ENCODE measurements around the gene DDA1. TPM values are rescaled to one million over a fixed set of nuclear protein-coding genes. Genes with fewer than 3 reads are reported as not detected.
A peak's percentile ranks its signal among the peaks of the same experiment; 100 is the strongest.

The DDA1 gene
- total and polyA plus RNA-seq, 9 of the 15 experiments (the other 6 are each of a cell fraction or from before 2014, with no cell fraction given), result 1.4 to 83.8 (median 33.8) TPM

GRCh38 chr19:17292301-17293074 lies 16.9 kb upstream of the DDA1 start:
- peak; percentile 91 for ATAC-seq
- Histone ChIP-seq H3K79me2 (ENCODE audit: control insufficient read depth, insufficient read depth, low read length) (peaks cover 12% of the 10 kb centered on the region), H3K4me1 (replicated peaks in 1 of 2; ENCODE audit: control insufficient read depth in 2 of 2, insufficient read depth in 2 of 2, low read length in 2 of 2) (peaks cover 12 to 45% of the 10 kb centered on the region in 2 experiments; a peak in 4 of 5 replicates), H3K4me3 (peak overlapping the region; percentile 62), H3K9me1 (ENCODE audit: control insufficient read depth, insufficient read depth, low read length) (peaks cover 7% of the 10 kb centered on the region), H3K4me2 (ENCODE audit: insufficient read depth, low read length) (peak overlapping the region; percentile 92), H3K36me3 (ENCODE audit: control insufficient read depth, insufficient read depth, low read length) (peaks cover 10% of the 10 kb centered on the region; the same call in 2 of the 3 replicates), H3K9ac (ENCODE audit: insufficient read depth in 1 of 2, low read depth in 2 of 2, low read length in 2 of 2) (peak overlapping the region; percentile 65 to 88), H4K20me1 (replicated peaks; ENCODE audit: control insufficient read depth, insufficient read depth, low read length) (no peaks in the 10 kb centered on the region), H3K27ac (ENCODE audit: extremely low read depth, low read depth, low read length) (peak overlapping the region; percentile 70), H3K9me3 (replicated peaks; ENCODE audit: control insufficient read depth, insufficient read depth, low read depth, low read length) (no peaks in the 10 kb centered on the region), H3K27me3 (ENCODE audit: control insufficient read depth in 2 of 2, insufficient read depth in 2 of 2, low read length in 2 of 2) (no peaks in the 10 kb centered on the region), H2AFZ (ENCODE audit: low read depth, low read length) (peak overlapping the region; percentile 94)
- ChIA-PET CTCF (ENCODE audit: low intra/inter-chr PET ratio) (interaction anchor here (0.7 to 1.4 kb wide), 5 partner anchors 11 to 157 kb away, joined by 3 to 7 read pairs (median 4); partner anchors contain the start of gene ABHD8), POLR2A (interaction anchor here (0.6 to 1.0 kb wide), 4 partner anchors 9 to 162 kb away, joined by 3 to 6 read pairs (median 6); partner anchors contain the start of genes ABHD8 and USE1)
- intact Hi-C loops (cut with micrococcal nuclease) (loop anchor here (2.0 to 5.0 kb wide), 3 partner anchors 42 to 395 kb away; partner anchors contain the start of gene ANO8), in situ Hi-C loops (cut with MboI) (loop anchor here (5.0 kb wide), 1 partner anchor 95 kb away; no protein-coding TSS in a partner anchor)
- peak; percentile 93 to 96 (median 96) for DNase-seq (ENCODE audit: extremely low read depth in 1 of 4, low spot score in 3 of 4)
- peak; percentile 89 for FAIRE-seq
- under 1% methylated on average over 26 of the region's 46 CpGs for WGBS (ENCODE audit: insufficient coverage, low coverage, missing lambda C conversion rate)
- TSS peak; percentile 63 for BruUV-seq (replicated peaks)
- peak in 1 of 2 experiments; percentile 68; a peak in 1 of 4 replicates for TF ChIP-seq HDAC1 (IDR thresholded peaks at IDR 0.05)
- TF ChIP-seq THRB (CRISPR knock-in tag; conservative IDR thresholded peaks at IDR 0.05), result no peak
- TF ChIP-seq C11orf30 (IDR thresholded peaks at IDR 0.05; ENCODE audit: low read depth), result no peak
- TF ChIP-seq NONO (IDR thresholded peaks at IDR 0.05; ENCODE audit: low read depth in 2 of 2, low read length in 1 of 2), result no peak
- no peak for TF ChIP-seq HMGXB4 (CRISPR knock-in tag; IDR thresholded peaks at IDR 0.05)
- no peak for TF ChIP-seq RBM25 (IDR thresholded peaks at IDR 0.05; ENCODE audit: low read depth, low read length, severe bottlenecking)
- no peak for TF ChIP-seq SNAPC5 (CRISPR knock-in tag; IDR thresholded peaks at IDR 0.05)
- no peak for TF ChIP-seq TEAD2 (tag; IDR thresholded peaks at IDR 0.05)
- no peak for TF ChIP-seq ZNF77 (CRISPR knock-in tag; IDR thresholded peaks at IDR 0.05)
- TF ChIP-seq FOXP1 (CRISPR knock-in tag; IDR thresholded peaks at IDR 0.05), result no peak
- no peak for TF ChIP-seq E2F8 (IDR thresholded peaks at IDR 0.05; ENCODE audit: low read depth, partially characterized antibody)
- TF ChIP-seq ZFP30 (CRISPR knock-in tag; IDR thresholded peaks at IDR 0.05; ENCODE audit: borderline replicate concordance), result no peak
- TF ChIP-seq HNRNPUL1 (IDR thresholded peaks at IDR 0.05; ENCODE audit: low read length), result no peak
- TF ChIP-seq KAT7 (CRISPR knock-in tag; IDR thresholded peaks at IDR 0.05; ENCODE audit: borderline replicate concordance), result no peak

Measured in K562 (cell line).